HEK293 (cell line): ENCODE measurements around the gene OAF.

Experiments used
- CTCF ChIA-PET: fragments of 350-600 bp; formaldehyde crosslinking; extraction: SDS; loops from one replicate; lab custom pipeline; 2021; ENCODE audit warnings: antibody characterized with exemption; lab: Yijun Ruan, JAX
- POLR2A ChIA-PET: fragments of 300-600 bp; formaldehyde crosslinking; extraction: SDS; loops from one replicate; lab custom pipeline; 2020; ENCODE audit warnings: antibody characterized with exemption, inconsistent platforms; lab: Yijun Ruan, JAX
- H3K27ac ChIP-seq: fragments of 200-500 bp; sonication (Bioruptor generic); 2 replicates; pipeline ENCODE4 v1.5.1; 2014; ENCODE audit warnings: low read depth, low read length, control low read depth, inconsistent platforms; ENCODE audit errors: extremely low read depth
- H3K36me3 ChIP-seq, 2 experiments: fragments of 200-500 bp in 1 of 2; sonication (Bioruptor generic) in 1 of 2; 1 replicate in 1 of 2; 2 replicates in 1 of 2; pipeline ENCODE4 v1.5.1; 2014 to 2017; ENCODE audit warnings: inconsistent platforms in 2 of 2, low read length in 2 of 2; ENCODE audit not compliant: control insufficient read depth in 2 of 2, insufficient read depth in 1 of 2
- H3K4me1 ChIP-seq: fragments of 200-500 bp; sonication (Bioruptor generic); 2 replicates; pipeline ENCODE4 v1.5.1; 2014; ENCODE audit warnings: mild to moderate bottlenecking, low read length, inconsistent platforms; ENCODE audit not compliant: control insufficient read depth, insufficient read depth
- H3K4me3 ChIP-seq: 2 replicates; pipeline ENCODE4 v1.5.1; 2011; ENCODE audit warnings: low read depth, mild to moderate bottlenecking, control low read depth, low read length, moderate library complexity
- H3K9me3 ChIP-seq: fragments of 200-500 bp; sonication (Bioruptor generic); 2 replicates; pipeline ENCODE4 v1.5.1; 2014; ENCODE audit warnings: low read depth, low read length, inconsistent platforms; ENCODE audit not compliant: control insufficient read depth, insufficient read depth
- FEZF1 ChIP-seq: fragments of 450-650 bp; formaldehyde crosslinking; IDR thresholded peaks from 2 replicates; pipeline ENCODE4 v1.5.1; 2016; ENCODE audit warnings: missing biosample characterization, missing genetic modification characterization
- HOXA7 ChIP-seq: sonication (generic); formaldehyde crosslinking; IDR thresholded peaks from 2 replicates; pipeline ENCODE4 v1.8.1; 2022; ENCODE audit warnings: missing genetic modification reagents, borderline replicate concordance
- HOXC10 ChIP-seq: sonication (generic); formaldehyde crosslinking; IDR thresholded peaks from 2 replicates; pipeline ENCODE4 v1.8.1; 2023; ENCODE audit warnings: mild to moderate bottlenecking, missing genetic modification reagents
- KLF7 ChIP-seq: fragments of 450-650 bp; formaldehyde crosslinking; IDR thresholded peaks from 2 replicates; pipeline ENCODE4 v1.5.1; 2016; ENCODE audit warnings: missing biosample characterization, missing genetic modification characterization, borderline replicate concordance
- REPIN1 ChIP-seq: fragments of 450-650 bp; formaldehyde crosslinking; IDR thresholded peaks from 2 replicates; pipeline ENCODE4 v1.5.1; 2017; ENCODE audit warnings: missing biosample characterization, missing genetic modification characterization, low read depth
- SCRT1 ChIP-seq: fragments of 450-650 bp; formaldehyde crosslinking; IDR thresholded peaks from 2 replicates; pipeline ENCODE4 v1.5.1; 2016; ENCODE audit warnings: missing biosample characterization, missing genetic modification characterization, borderline replicate concordance
- ZBTB20 ChIP-seq: fragments of 450-650 bp; formaldehyde crosslinking; IDR thresholded peaks from 2 replicates; pipeline ENCODE4 v1.5.1; 2016; ENCODE audit warnings: missing biosample characterization, missing genetic modification characterization
- ZFP69B ChIP-seq: fragments of 450-650 bp; formaldehyde crosslinking; IDR thresholded peaks from 2 replicates; pipeline ENCODE4 v1.5.1; 2016; ENCODE audit warnings: missing biosample characterization, missing genetic modification characterization
- ZNF24 ChIP-seq: fragments of 450-650 bp; formaldehyde crosslinking; IDR thresholded peaks from 2 replicates; pipeline ENCODE4 v1.5.1; 2016; ENCODE audit warnings: missing biosample characterization, missing genetic modification characterization
- ZNF350 ChIP-seq: fragments of 450-650 bp; formaldehyde crosslinking; IDR thresholded peaks from 2 replicates; pipeline ENCODE4 v1.5.0; 2017; ENCODE audit warnings: missing biosample characterization, mild to moderate bottlenecking, missing genetic modification characterization
- ZNF391 ChIP-seq: fragments of 450-650 bp; formaldehyde crosslinking; IDR thresholded peaks from 2 replicates; pipeline ENCODE4 v1.5.1; 2016; ENCODE audit warnings: low read depth, missing biosample characterization, missing genetic modification characterization, borderline replicate concordance
- ZNF473 ChIP-seq: fragments of 450-650 bp; formaldehyde crosslinking; IDR thresholded peaks from 2 replicates; pipeline ENCODE4 v1.5.1; 2017; ENCODE audit warnings: missing biosample characterization, missing genetic modification characterization
- ZNF48 ChIP-seq: fragments of 450-650 bp; formaldehyde crosslinking; IDR thresholded peaks from 2 replicates; pipeline ENCODE4 v1.5.1; 2016; ENCODE audit warnings: missing biosample characterization, missing genetic modification characterization
- ZNF530 ChIP-seq: fragments of 450-650 bp; formaldehyde crosslinking; IDR thresholded peaks from 2 replicates; pipeline ENCODE4 v1.5.1; 2016; ENCODE audit warnings: low read depth, missing biosample characterization, missing genetic modification characterization
- ZNF629 ChIP-seq: fragments of 450-650 bp; formaldehyde crosslinking; IDR thresholded peaks from 2 replicates; pipeline ENCODE4 v1.5.1; 2017; ENCODE audit warnings: missing biosample characterization, missing genetic modification characterization
- ZNF747 ChIP-seq: fragments of 450-650 bp; formaldehyde crosslinking; IDR thresholded peaks from 2 replicates; pipeline ENCODE4 v1.5.1; 2016; ENCODE audit warnings: missing biosample characterization, missing genetic modification characterization
- TF ChIP-seq, protein P1 (sequence below): fragments of 450-650 bp; formaldehyde crosslinking; IDR thresholded peaks from 2 replicates; pipeline ENCODE4 v1.5.1; 2017; ENCODE audit warnings: missing biosample characterization, missing genetic modification characterization

OAF gene

DNA sequence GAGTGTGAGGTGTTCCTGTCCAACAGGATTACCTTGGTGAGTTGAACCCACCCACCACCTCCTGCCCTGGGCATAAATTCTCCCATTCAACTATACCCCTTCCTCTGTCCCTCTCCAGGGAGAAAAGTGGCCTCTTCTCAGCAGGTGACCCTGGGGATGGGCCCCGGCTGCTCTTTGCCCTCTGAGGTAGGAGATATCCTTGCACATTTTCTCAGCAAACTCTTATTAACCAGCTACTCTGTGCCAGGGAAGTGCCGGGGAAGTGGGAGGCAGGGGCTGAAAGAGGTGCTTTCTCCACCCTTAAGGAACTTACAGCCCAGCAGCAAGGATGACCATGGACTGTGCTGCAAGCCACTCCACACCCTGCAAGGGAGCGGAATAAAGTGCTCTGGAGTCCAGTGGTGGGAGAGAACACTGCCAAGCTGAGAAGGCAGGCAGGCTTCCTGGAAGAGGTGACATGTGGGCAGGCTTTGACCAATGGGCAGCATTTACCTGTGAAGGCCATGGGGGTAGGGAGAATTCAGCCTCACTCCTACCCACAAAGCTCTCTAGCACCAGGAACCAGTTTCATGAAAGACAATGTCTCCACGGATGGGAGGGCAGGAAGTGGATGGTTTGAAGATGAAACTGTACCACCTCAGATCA is 21.9 kb upstream of the OAF start:
- TF ChIP-seq ZNF391 (tag by site-specific recombination), result no peak
- no peak for TF ChIP-seq ZNF629 (tag by site-specific recombination)
- Histone ChIP-seq H3K27ac (no peak overlapping the region), H3K9me3 (no peaks in the 10 kb centered on the region), H3K36me3 (no peaks in the 10 kb centered on the region), H3K4me3 (no peak overlapping the region), H3K4me1 (no peaks in the 10 kb centered on the region)
- POLR2A ChIA-PET, result no interaction called here
- CTCF ChIA-PET, result interaction anchor here (2.2 kb wide), 1 partner anchor 20 kb away, joined by 12 read pairs; no protein-coding TSS in a partner anchor

DNA sequence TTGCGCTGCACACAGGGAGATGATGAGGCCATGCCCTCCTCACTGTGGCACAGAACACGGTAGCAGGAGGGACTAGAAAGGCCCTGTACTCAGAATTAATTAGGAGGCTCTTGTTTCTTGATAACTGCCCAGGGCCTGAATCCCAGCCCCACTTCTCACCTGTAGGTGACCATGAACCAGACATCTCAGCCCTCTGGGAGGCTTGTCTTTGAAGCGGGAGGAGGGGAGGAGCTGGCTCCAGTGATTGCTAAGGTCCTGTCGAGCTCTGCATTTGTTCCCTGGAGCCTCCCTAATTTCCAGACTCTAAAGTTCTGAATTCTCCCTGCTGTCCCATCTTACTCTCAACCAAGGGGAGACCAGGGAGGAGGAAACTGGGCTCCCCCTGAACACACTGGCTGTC is 19.8 kb upstream of the OAF start:
- CTCF ChIA-PET, result interaction anchor here (0.5 to 2.2 kb wide), 4 partner anchors 23 to 784 kb away, joined by 3 to 12 read pairs (median 9); no protein-coding TSS in a partner anchor
- TF ChIP-seq REPIN1 (tag by site-specific recombination) (no peak), ZNF473 (tag by site-specific recombination) (no peak), HOXC10 (CRISPR knock-in tag) (no peak), FEZF1 (tag by site-specific recombination) (no peak), SCRT1 (no peak), KLF7 (tag by site-specific recombination) (no peak)
- Histone ChIP-seq H3K9me3 (no peaks in the 10 kb centered on the region), H3K27ac (no peak overlapping the region), H3K4me3 (no peak overlapping the region), H3K36me3 (no peaks in the 10 kb centered on the region), H3K4me1 (no peaks in the 10 kb centered on the region)
- POLR2A ChIA-PET, result no interaction called here

DNA sequence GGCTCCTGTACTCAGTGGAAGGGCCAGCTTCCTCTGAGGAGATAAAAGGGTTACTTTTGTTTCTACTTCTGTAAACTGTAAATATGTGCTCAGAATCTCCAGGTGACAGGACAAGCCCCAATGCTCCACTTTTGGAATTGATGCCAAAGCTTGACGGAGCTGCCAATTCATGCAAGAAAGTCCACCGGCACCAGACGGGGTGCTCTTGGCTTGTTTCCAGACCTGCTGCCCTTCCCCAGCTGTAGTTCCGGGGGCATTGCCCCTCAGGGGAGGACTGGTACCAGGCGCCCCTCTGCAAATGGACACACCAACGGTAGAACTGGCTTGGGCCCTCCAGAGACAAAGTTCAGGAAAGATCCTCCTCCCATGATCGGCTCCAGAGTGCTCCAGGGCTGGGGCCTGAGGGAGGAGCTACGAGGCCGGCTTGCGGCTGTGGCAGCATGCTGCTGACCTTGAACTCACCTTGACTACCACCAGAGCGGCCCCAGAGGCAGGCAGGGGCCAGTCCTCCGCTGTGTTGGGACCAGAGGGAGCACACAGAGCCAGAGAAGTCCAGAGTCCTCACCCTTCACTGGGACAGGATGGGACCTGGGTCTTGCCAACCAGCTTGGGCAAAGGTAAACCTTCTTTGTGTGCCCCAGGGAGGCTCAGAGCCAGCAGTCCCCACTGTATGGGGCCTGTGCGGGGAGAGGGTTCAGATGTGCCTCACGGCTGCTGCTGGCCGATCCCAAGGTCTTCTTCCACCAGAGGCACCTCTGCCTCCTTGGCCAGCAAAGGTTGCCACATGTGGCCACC is 17.8 kb upstream of the OAF start:
- TF ChIP-seq ZFP69B (tag by site-specific recombination) (no peak), ZNF530 (tag by site-specific recombination) (no peak), HOXA7 (CRISPR knock-in tag) (no peak), ZNF350 (tag by site-specific recombination) (no peak), ZNF48 (tag by site-specific recombination) (no peak), ZNF747 (tag by site-specific recombination) (no peak), ZBTB20 (no peak), ZNF24 (tag by site-specific recombination) (no peak)
- TF ChIP-seq, protein P1, sequence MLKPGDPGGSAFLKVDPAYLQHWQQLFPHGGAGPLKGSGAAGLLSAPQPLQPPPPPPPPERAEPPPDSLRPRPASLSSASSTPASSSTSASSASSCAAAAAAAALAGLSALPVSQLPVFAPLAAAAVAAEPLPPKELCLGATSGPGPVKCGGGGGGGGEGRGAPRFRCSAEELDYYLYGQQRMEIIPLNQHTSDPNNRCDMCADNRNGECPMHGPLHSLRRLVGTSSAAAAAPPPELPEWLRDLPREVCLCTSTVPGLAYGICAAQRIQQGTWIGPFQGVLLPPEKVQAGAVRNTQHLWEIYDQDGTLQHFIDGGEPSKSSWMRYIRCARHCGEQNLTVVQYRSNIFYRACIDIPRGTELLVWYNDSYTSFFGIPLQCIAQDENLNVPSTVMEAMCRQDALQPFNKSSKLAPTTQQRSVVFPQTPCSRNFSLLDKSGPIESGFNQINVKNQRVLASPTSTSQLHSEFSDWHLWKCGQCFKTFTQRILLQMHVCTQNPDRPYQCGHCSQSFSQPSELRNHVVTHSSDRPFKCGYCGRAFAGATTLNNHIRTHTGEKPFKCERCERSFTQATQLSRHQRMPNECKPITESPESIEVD, result no peak
- Histone ChIP-seq H3K4me1 (no peaks in the 10 kb centered on the region), H3K36me3 (no peaks in the 10 kb centered on the region), H3K9me3 (no peaks in the 10 kb centered on the region), H3K4me3 (no peak overlapping the region), H3K27ac (no peak overlapping the region)
- ChIA-PET CTCF (interaction anchor here (0.6 to 1.4 kb wide), 5 partner anchors 11 to 43 kb away, joined by 3 to 6 read pairs (median 4); no protein-coding TSS in a partner anchor), POLR2A (no interaction called here)
